Esophagus muscularis mucosa (tissue), 4 donors: ENCODE results near the gene PAAF1. TPM values are rescaled to one million over a fixed set of nuclear protein-coding genes. Genes with fewer than 3 reads are reported as not detected.

Experiments used
- DNase-seq: peaks from one replicate; pipeline ENCODE4 v3.0.0-alpha.2; 2017; ENCODE audit errors: extremely low spot score
- H3K27ac ChIP-seq, 4 donors: fragments of 200-600 bp; sonication (generic); replicated peaks in 1 of 4; 1 replicate in 3 of 4; 2 replicates in 1 of 4; pipeline ENCODE4 v1.5.1; 2016 to 2019; ENCODE audit warnings: mild to moderate bottlenecking in 1 of 4
- H3K27me3 ChIP-seq, 4 donors: fragments of 200-600 bp; sonication (generic); one replicate each; pipeline versions ENCODE4 v1.5.1 to v1.6.0; 2016 to 2019
- H3K36me3 ChIP-seq, 4 donors: fragments of 200-600 bp; sonication (generic); one replicate each; pipeline ENCODE4 v1.5.1; 2016 to 2019
- H3K4me1 ChIP-seq, 4 donors: fragments of 200-600 bp; sonication (generic); one replicate each; pipeline ENCODE4 v1.5.1; 2016 to 2019
- H3K4me3 ChIP-seq, 4 donors: fragments of 200-600 bp; sonication (generic); 1 replicate in 2 of 4; 2 replicates in 2 of 4; pipeline ENCODE4 v1.5.1; 2016 to 2019; ENCODE audit warnings: mild to moderate bottlenecking in 4 of 4, moderate library complexity in 1 of 4
- H3K9me3 ChIP-seq, 4 donors: fragments of 200-600 bp; sonication (generic); 1 replicate in 3 of 4; 2 replicates in 1 of 4; pipeline ENCODE4 v1.5.1; 2016 to 2019
- CTCF ChIP-seq, 3 experiments: fragments of 200-600 bp in 2 of 3; fragments of 450-650 bp in 1 of 3; sonication (generic) in 2 of 3; IDR thresholded peaks; one replicate each; pipeline ENCODE4 v1.5.1; 2017 to 2019; ENCODE audit warnings: antibody characterized with exemption in 3 of 3, mild to moderate bottlenecking in 2 of 3, moderate library complexity in 1 of 3
- EP300 ChIP-seq: sonication (generic); formaldehyde crosslinking; IDR thresholded peaks from one replicate; pipeline ENCODE4 v1.6.1; 2017; ENCODE audit warnings: antibody characterized with exemption
- POLR2A ChIP-seq: fragments of 450-650 bp; IDR thresholded peaks from one replicate; pipeline ENCODE4 v1.6.1; 2017; ENCODE audit warnings: antibody characterized with exemption, moderate library complexity, mild to moderate bottlenecking, low read depth
- POLR2AphosphoS5 ChIP-seq, 2 donors: sonication (generic); formaldehyde crosslinking; IDR thresholded peaks; one replicate each; pipeline ENCODE4 v1.6.1; 2017; ENCODE audit warnings: antibody characterized with exemption in 2 of 2
- WGBS: methylation state at CpG from one replicate; pipeline ENCODE4 v1.1.5; 2018; 5-methylcytosine and 5-hydroxymethylcytosine counted together
- intact Hi-C: fragments of 100-400 bp; cut with DNase I; formaldehyde crosslinking; loops from one replicate; pipeline ENCODE4 v1.15.1; 2023
- total RNA-seq, 4 donors: library from RNA; depleted of rRNA; stranded (reverse); fragments of >200 nt; gene quantifications; one replicate each; pipeline versions ENCODE4 v1.1.0 to v1.2.1, GENCODE V29; 2016

Gene PAAF1
- total RNA-seq, 4 donors from 2014 or later = 12.5 to 19.6 (median 18.1) TPM

GRCh38 chr11:73839123-73839457, 37.7 kb upstream of the PAAF1 start:
- H3K27me3 ChIP-seq = no peaks in the 10 kb centered on the region
- no peaks in the 10 kb centered on the region for H3K4me1 ChIP-seq
- H3K36me3 ChIP-seq = peaks cover 9 to 43% (median 15%) of the 10 kb centered on the region in 4 donors
- H3K9me3 ChIP-seq = no peaks in the 10 kb centered on the region
- no peak for TF ChIP-seq POLR2AphosphoS5 (IDR thresholded peaks at IDR 0.05)
- no peak for TF ChIP-seq POLR2A
- no peak for TF ChIP-seq CTCF (IDR thresholded peaks at IDR 0.05)
- TF ChIP-seq EP300 = no peak
- no peak overlapping the region for H3K27ac ChIP-seq
- intact Hi-C loops = no loop called here
- DNase-seq = no peak
- no peak overlapping the region for H3K4me3 ChIP-seq

- no peaks in the 10 kb centered on the region for H3K9me3 ChIP-seq
- intact Hi-C loops = no loop called here
- TF ChIP-seq CTCF (IDR thresholded peaks at IDR 0.05) (no peak), EP300 (no peak), POLR2A (no peak), POLR2AphosphoS5 (IDR thresholded peaks at IDR 0.05) (no peak)
- no peak overlapping the region for H3K4me3 ChIP-seq
- no peaks in the 10 kb centered on the region for H3K27me3 ChIP-seq
- DNase-seq = no peak
- whole genome bisulfite sequencing = 99% methylated on average over 3 of the region's 3 CpGs
- no peak overlapping the region for H3K27ac ChIP-seq
- peaks cover 0 to 40% (median 2%) of the 10 kb centered on the region in 4 donors for H3K36me3 ChIP-seq
- H3K4me1 ChIP-seq = no peaks in the 10 kb centered on the region
These were observed 25.6 kb upstream of the PAAF1 start for GRCh38 chr11:73851046-73851764.

GRCh38 chr11:73852049-73852448, 24.8 kb upstream of the PAAF1 start:
- no peak overlapping the region for H3K27ac ChIP-seq
- 91% methylated on average over 3 of the region's 3 CpGs for WGBS
- intact Hi-C loops = no loop called here
- H3K36me3 ChIP-seq = peaks cover 0 to 32% (median 0%) of the 10 kb centered on the region in 4 donors
- no peak for DNase-seq
- TF ChIP-seq POLR2A = no peak
- TF ChIP-seq POLR2AphosphoS5 (IDR thresholded peaks at IDR 0.05) = no peak
- no peak for TF ChIP-seq CTCF (IDR thresholded peaks at IDR 0.05)
- TF ChIP-seq EP300 = no peak
- H3K9me3 ChIP-seq = no peaks in the 10 kb centered on the region
- no peak overlapping the region for H3K4me3 ChIP-seq
- no peaks in the 10 kb centered on the region for H3K27me3 ChIP-seq
- H3K4me1 ChIP-seq = no peaks in the 10 kb centered on the region

- intact Hi-C loops = no loop called here
- H3K36me3 ChIP-seq = peaks cover 0 to 15% (median 0%) of the 10 kb centered on the region in 4 donors
- no peaks in the 10 kb centered on the region for H3K9me3 ChIP-seq
- H3K27me3 ChIP-seq = no peaks in the 10 kb centered on the region
- 89% methylated on average over 1 of the region's 1 CpG for WGBS
- TF ChIP-seq EP300 = no peak
- no peak for TF ChIP-seq POLR2A
- no peak for TF ChIP-seq CTCF (IDR thresholded peaks at IDR 0.05)
- no peak for TF ChIP-seq POLR2AphosphoS5 (IDR thresholded peaks at IDR 0.05)
- no peaks in the 10 kb centered on the region for H3K4me1 ChIP-seq
- H3K4me3 ChIP-seq = no peak overlapping the region
- no peak for DNase-seq
- H3K27ac ChIP-seq = no peak overlapping the region
These were observed 22.1 kb upstream of the PAAF1 start for GRCh38 chr11:73854680-73855079.
